Gastrocnemius medialis (tissue), 4 donors: ENCODE results near the gene ROPN1L.

Experiments used
- CTCF ChIP-seq, 5 experiments: fragments of 450-650 bp in 3 of 5; fragments of 200-600 bp in 2 of 5; sonication (generic) in 2 of 5; IDR thresholded peaks in 4 of 5; conservative IDR thresholded peaks in 1 of 5; 1 replicate in 4 of 5; 2 replicates in 1 of 5; pipeline ENCODE4 v1.5.1; 2016 to 2019; ENCODE audit warnings: antibody characterized with exemption in 5 of 5, mild to moderate bottlenecking in 3 of 5, moderate library complexity in 3 of 5
- POLR2A ChIP-seq, 2 donors: fragments of 450-650 bp; IDR thresholded peaks; one replicate each; pipeline ENCODE4 v1.6.1; 2017; ENCODE audit warnings: antibody characterized with exemption in 2 of 2, mild to moderate bottlenecking in 2 of 2, moderate library complexity in 2 of 2

- TF ChIP-seq CTCF (IDR thresholded peaks at IDR 0.05 in 4 of 5, conservative IDR thresholded peaks at IDR 0.05 in 1 of 5) (no peak), POLR2A (IDR thresholded peaks at IDR 0.05) (no peak)
These were observed 9.3 kb upstream of the ROPN1L start for GRCh38 chr5:10432059-10433008.
